RPMI7951 (cell line): ENCODE results near the gene CCDC14. TPM values are rescaled to one million over a fixed set of nuclear protein-coding genes. Genes with fewer than 3 reads are reported as not detected.
"Not testable (repeated sequence)": the region's sequence is repeated elsewhere in the genome, so short reads cannot be mapped to it uniquely, and the experiment has no call there.

ENCODE experiments used
- DNase-seq: peaks from one replicate; pipeline ENCODE4 v3.0.0-alpha.2; 2012; ENCODE audit warnings: low read depth
- total RNA-seq: library from RNA; depleted of rRNA; stranded (reverse); fragments of >200 nt; shearing (Covaris generic); gene quantifications from 2 replicates; pipeline ENCODE4 v1.2.3, GENCODE V29; 2014; rRNA removed

CCDC14 gene
- total RNA-seq, result 49.3 and 58.5 TPM in 2 replicates

DNA sequence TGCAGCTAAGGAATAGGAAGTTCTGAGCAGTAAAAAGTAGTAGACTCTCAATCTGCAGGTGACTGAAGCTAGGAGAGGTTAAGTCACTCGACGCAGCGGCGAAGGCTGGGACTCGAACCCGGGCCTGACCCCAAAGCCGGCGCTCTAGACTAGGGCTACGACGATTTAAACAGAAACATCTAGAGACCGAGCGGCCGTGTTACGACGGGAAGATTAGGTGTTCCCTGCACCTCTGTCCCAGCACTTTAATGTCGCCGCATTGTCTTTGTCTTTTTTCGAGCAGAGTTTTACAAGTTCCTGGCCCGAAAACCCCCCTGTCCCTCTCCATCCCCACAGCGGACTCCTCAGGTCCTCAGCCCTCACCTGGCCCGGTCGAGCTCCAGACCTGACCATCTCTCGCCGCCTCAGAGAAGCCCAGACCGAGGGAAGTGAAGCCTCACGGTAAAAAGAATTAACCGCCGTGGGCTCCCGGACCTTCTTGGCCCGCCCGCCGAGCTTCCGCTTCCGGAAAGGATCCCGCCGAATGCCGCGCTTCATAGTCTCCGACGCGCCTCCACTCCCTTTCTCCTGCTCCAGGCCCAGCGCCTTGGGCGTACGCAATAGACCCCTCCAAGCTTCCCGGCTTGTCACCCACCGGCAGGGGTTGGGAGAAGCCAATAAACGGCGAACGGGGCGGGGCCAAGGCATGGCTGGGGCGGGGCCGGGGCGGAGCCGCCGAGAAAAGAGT, at the start of gene CCDC14:
Gene CCDC14, minus strand, starts transcription at position 449 of the 727 bp plus-strand sequence. Its CDS starts 56 bp downstream, at position 393.
- peak; percentile 97 for DNase-seq

DNA sequence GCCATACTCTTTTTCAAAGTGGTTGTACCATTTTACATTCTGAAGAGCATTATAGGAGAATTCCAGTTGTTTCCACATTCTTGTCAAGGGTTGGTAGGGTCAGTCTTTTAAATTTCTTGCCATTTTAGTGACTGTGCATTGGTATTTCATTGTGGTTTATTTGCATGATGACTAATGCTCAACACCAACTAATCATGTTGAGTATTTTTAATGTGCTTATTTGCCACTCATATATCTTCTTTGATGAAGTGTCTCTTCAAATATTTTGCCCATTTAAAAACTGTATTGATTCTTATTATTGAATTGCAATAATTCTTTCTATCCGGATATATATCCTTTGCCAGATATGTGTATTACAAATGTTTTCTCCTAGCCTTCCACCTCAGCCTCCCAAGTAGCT, 47.3 kb upstream of the CCDC14 start:
- peak; percentile 29 for DNase-seq

GRCh38 chr3:124007186-124007585, 46.2 kb upstream of the CCDC14 start:
- DNase-seq, result peak; percentile 88

DNA sequence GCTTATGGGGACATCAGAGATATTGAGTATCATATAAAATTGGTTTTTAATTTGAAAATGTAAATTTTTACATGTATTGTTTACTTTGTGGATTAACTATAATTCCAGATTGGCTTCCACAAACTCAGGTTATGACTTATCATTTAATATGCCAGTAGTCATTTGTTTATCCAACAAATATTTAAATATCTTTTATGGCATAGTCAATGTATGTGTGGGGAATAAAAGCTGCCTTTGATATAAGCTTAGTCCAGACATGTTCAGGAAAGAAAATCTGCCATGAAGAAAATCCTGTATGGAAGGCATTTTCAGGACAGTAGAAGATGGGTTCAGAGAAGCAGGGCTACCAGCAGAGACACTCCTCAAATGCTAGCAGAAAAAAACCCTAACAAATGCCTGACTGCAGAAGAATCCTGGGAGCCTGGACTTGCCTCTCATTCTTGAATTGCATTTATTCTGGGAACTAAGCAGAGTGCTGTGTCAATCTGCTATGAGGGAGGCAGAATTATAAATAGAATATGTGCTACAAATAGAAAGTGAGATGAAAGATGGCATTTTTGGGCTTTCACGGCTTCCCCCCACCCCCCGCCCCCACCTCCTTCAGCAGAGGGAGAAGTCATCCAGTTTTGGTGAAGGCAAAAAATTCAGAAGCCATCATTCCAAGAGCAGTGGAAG, 41.5 kb upstream of the CCDC14 start:
- not testable (repeated sequence) for DNase-seq

DNA sequence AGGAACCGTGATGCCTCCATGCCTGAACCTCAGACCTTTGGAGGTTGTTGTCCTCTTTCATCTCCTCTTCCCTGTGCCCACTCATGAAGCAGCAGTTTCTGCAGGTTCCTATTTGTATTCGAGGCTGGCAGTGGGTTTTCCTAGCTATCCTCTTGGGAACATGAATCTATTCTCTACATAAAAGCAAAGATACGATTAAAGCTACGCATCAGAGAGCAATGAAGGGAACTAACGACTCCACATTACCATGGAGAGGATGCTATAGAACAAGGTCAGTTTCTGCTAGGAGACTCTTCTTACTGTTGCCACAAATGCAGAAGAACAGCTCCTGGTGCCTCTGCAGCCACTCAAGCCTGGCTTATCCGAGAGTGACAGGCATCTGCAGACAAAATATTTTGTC, 40.3 kb upstream of the CCDC14 start:
- not testable (repeated sequence) for DNase-seq

DNA sequence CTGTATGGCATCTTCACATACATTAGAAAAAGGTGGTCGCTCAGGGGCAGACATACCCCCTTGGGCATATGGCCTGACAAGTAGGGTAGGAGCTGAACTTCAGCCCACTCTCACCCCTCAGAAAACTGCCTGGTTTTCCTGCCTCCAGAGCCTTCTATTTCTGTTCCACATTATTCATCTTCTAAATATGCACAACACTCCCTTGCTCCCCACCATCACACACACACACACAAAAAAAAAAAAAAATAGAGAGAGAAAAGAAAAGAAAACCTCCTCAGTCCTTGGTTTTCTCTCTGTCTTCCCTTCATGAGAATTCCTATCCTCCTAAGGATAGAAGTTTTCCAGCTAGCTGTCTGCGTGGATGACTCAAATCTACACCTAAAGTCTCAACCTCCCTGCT, 36.5 kb upstream of the CCDC14 start:
- DNase-seq, result peak; percentile 5

GRCh38 chr3:123993818-123994217, 32.8 kb upstream of the CCDC14 start:
- DNase-seq, result no peak

DNA sequence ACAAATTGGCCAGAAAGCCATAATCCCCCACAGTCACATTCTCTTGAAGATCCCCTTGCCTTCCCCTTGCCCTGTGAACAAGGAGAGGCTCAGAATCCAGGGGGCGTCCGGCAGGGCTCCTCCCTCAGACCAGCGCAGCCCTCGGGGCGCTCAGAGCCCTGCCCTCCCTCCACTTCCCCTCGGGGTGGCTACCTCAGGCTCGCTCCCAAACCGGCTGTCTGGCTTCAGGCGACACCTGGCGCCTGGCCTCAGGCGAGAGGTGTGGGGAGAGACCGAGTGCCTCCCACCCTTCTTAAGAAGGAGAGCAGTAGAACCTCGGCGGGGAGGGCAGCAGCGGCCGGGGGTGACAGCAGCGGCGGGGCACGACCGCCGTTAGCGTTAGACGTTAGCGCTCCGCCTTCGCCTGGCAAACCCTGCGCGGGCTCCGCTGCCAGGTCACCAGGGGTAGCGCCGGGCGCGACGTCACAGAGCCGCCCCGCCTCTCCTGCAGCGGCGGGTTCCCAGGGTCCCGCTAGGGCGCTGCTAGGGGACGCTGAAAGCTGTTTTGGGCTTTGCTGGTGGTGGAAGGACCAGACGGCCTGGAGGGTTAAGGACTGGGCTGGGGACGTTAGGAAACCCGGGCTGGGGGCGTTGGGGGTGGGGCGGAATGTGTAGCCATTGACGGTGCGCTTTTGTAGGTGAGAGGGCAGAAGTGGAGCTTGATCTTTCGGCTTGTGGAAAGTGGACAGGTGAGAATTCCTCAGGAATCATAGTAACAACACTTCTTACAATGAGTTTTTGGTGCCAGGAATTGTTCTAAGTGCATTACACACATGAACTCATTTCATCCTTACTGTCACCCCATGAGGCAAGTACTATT, 30.9 kb upstream of the CCDC14 start, which contains the start of gene ROPN1:
Gene ROPN1, minus strand, starts transcription at position 395 of the 859 bp plus-strand sequence. CDS start 11,643 bp downstream, outside the sequence.
- DNase-seq, result not testable (repeated sequence)

DNA sequence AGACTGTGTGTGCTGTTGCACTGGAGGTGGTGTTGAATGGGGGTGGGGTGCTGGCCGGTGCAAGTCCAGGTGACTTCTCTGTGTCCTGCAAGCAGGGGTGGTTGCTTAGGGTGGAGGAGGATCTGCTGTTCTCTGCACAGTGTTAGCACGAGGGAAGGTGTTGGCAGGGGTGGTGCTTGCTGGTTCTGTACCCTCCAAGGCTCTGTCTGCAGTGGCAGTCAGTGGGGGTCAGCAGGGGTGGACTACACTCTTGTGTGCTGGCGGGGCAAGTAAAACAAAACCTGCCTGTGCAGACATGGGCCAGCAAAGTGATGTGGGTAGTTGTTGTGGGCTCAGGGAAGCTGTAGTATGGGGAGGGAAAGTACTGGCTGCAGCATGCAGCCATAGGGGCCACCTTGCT, 25.4 kb upstream of the CCDC14 start:
- DNase-seq, result no peak

- DNase-seq, result no peak
Observed at GRCh38 chr3:123984957-123985356, 23.9 kb upstream of the CCDC14 start.

DNA sequence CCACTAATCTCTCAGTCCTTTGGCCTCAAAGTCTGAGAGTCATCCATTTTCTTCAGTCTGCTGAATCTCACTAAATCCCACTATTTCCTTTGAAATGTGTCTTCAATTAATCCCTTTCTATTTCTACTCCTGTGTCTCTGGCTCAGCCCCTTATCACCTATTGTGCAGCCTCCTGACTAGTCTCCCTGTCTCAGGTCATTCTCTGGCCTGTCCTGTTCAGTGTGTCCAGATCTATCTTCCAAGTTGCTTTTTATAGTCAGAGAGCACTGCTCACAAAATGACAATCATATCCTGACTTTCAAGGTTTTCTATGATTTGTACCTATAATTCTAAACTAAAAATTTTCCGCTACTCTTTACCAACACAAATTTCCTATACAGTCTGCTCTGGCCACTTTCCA, 23.3 kb upstream of the CCDC14 start:
- no peak for DNase-seq

DNA sequence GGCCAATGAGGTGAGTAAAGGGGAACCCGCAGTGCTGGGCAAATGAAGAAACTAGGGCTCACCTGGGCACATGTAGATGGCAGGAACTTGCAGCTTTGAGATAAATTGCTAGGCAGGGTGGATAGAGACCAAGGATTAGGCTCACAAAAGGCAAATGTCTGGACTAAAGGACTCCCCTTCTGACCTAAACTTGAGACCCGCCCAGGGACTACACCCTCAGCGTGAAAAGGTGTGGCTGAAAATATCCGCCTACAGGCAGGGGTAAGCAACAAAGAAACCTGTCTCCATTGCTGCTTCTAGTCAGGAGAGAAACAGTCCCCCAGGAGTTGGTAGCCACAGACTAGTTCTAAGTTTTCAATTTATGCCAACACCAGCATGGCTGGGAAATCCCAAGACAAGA, 20.3 kb upstream of the CCDC14 start:
- not testable (repeated sequence) for DNase-seq

DNA sequence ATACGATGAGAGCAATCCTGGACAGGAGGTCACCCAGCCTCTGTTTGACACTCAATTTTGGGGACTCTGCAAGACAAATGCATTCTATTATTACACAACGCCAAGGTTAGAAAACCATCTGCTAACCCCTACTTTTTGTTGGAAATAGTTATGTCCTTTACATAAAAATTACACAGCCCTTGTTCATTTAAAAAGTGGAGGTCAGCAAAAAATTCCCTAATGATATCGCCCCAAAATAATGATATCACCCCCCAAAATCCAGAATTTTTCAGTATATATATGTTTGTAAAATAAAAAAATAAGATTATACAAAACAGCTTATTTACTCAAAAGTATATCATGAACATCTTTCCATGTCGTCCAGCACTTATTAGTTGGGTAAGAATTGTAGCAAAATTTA, 19.5 kb upstream of the CCDC14 start:
- DNase-seq, result no peak

- DNase-seq, result peak; percentile 67
Observed at GRCh38 chr3:123979525-123980501, 18.8 kb upstream of the CCDC14 start.

DNA sequence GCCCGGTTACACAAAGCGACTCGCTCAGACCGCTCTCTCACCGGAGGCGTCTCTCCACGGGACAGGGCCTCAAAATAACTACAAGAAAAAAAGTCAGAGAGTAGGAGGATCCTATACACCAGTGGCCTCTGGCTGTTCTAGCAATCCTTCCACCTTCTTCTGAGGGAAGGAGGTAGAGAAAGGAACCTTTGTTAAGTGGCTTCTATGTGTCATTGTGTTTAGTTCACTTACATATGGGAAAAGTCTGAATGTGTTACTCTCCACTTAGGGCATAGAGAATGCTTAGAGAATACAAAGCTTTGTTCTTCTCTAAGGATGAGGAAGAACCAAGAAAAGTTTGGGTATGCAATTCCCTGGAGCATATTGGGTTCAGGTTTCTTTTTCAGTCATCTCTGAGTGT, 15.9 kb upstream of the CCDC14 start:
- peak; percentile 26 for DNase-seq

GRCh38 chr3:123976181-123976898, 15.3 kb upstream of the CCDC14 start:
- DNase-seq, result peak; percentile 77

DNA sequence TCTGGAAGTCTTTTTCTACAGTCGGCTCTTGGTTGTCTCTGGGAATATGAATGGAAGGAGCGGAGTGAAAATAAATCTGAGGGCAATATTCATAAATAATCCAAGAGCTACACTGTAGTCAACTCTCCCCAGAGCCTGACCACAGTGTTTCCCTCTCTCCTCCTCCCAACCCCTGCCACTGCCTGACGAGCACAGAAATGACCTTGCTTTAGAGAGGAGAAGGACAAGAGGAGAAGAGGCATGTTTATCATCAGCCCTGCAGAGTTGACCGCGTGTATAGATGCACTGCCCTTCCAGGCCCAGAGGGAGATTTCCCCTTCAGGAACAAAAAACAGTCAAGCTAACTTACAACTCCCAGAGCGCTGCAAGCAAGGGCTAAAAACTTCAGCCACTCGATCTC, 14.0 kb upstream of the CCDC14 start:
- not testable (repeated sequence) for DNase-seq

DNA sequence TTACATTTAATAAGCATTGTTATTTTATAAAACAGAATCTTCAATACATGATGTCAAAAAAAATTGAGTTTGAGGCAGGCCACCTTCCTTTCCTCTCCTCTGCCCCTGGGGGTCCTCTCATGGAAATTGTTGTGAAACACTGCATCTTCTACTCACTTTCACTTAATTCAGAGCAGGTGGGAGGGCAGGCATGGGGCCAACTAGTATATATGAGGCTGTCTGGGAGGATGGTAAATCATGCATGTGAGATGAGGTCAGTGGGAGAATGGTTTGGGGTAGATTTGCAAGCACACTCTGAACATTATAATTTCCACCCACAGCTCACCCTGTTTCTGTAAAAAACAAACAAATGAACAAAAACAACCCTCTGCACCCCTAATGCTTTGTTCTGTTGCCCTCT, 10.4 kb upstream of the CCDC14 start:
- no peak for DNase-seq

- DNase-seq, result not testable (repeated sequence)
Observed at GRCh38 chr3:123967260-123967659, 6.2 kb upstream of the CCDC14 start.

- not testable (repeated sequence) for DNase-seq
Observed at GRCh38 chr3:123966799-123967198, 5.8 kb upstream of the CCDC14 start.
